PC-3 (cell line): ENCODE measurements around the gene NDUFS7.

Experiments used
- EZH2phosphoT487 ChIP-seq: fragments of 300-600 bp; sonication (generic); IDR thresholded peaks from 2 replicates; pipeline ENCODE4 v1.6.1; 2018; ENCODE audit warnings: mild to moderate bottlenecking, antibody characterized with exemption, low read length, borderline replicate concordance
- TF ChIP-seq, protein P1 (sequence below): fragments of 300-600 bp; sonication (generic); conservative IDR thresholded peaks from 2 replicates; pipeline ENCODE4 v1.5.1; 2017; ENCODE audit warnings: antibody characterized with exemption, low read depth, mild to moderate bottlenecking, low read length

DNA sequence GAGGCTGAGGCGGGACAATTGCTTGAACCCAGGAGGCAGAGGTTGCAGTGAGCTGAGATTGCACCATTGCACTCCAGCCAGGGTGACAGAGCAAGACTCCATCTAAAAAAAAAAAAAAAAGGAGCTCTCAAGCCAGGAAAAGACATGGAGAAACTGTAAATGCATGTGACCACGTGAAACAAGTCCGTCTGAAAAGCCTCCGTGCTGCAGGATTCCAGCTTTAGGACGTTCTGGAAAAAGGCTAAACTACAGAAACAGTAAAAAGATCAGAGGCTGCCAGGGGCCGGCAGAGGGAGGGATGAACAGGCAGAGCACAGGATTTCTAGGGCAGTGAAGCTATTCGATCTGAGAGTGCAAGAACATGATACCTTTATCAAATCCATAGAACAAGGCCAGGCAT lies 40.7 kb upstream of the NDUFS7 start:
- TF ChIP-seq, protein P1, sequence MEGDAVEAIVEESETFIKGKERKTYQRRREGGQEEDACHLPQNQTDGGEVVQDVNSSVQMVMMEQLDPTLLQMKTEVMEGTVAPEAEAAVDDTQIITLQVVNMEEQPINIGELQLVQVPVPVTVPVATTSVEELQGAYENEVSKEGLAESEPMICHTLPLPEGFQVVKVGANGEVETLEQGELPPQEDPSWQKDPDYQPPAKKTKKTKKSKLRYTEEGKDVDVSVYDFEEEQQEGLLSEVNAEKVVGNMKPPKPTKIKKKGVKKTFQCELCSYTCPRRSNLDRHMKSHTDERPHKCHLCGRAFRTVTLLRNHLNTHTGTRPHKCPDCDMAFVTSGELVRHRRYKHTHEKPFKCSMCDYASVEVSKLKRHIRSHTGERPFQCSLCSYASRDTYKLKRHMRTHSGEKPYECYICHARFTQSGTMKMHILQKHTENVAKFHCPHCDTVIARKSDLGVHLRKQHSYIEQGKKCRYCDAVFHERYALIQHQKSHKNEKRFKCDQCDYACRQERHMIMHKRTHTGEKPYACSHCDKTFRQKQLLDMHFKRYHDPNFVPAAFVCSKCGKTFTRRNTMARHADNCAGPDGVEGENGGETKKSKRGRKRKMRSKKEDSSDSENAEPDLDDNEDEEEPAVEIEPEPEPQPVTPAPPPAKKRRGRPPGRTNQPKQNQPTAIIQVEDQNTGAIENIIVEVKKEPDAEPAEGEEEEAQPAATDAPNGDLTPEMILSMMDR: no peak
- no peak for TF ChIP-seq EZH2phosphoT487
